PC-9 (cell line): ENCODE measurements around the gene UQCR10. TPM values are rescaled to one million over a fixed set of nuclear protein-coding genes. Genes with fewer than 3 reads are reported as not detected.

ENCODE experiments used
- BruUV-seq: library from RNA; stranded (reverse); fragments of 400-500 nt; replicated peaks from 2 replicates; lab custom pipeline; 2021; lab: Mats Ljungman, UMichigan
- CTCF ChIA-PET: fragments of 300-600 bp; sonication (Branson Sonifier 250); formaldehyde crosslinking; loops from one replicate; lab custom pipeline; 2022; ENCODE audit warnings: antibody characterized with exemption; lab: Charles Lee
- POLR2A ChIA-PET: fragments of 300-600 bp; sonication (Branson Sonifier 250); formaldehyde crosslinking; loops from one replicate; lab custom pipeline; 2022; ENCODE audit warnings: antibody characterized with exemption; ENCODE audit not compliant: unreplicated experiment; lab: Charles Lee
- DNase-seq, 2 experiments: peaks; one replicate each; pipeline versions ENCODE4 v3.0.0 to v3.0.0-alpha.2; 2015 to 2022; ENCODE audit warnings: mixed read lengths in 1 of 2
- H2AFZ ChIP-seq: fragments of 200-600 bp; sonication (generic); 2 replicates; pipeline ENCODE4 v1.8.1; 2017; ENCODE audit warnings: antibody characterized with exemption
- H3F3A ChIP-seq: fragments of 200-600 bp; sonication (generic); 2 replicates; pipeline ENCODE4 v1.8.1; 2017; ENCODE audit warnings: antibody characterized with exemption, mild to moderate bottlenecking, low read depth; ENCODE audit not compliant: insufficient read depth
- H3K27ac ChIP-seq: fragments of 200-600 bp; sonication (generic); 2 replicates; pipeline ENCODE4 v1.6.1; 2016; ENCODE audit warnings: mixed run types
- H3K27me3 ChIP-seq: fragments of 200-600 bp; sonication (generic); 2 replicates; pipeline ENCODE4 v1.6.1; 2016; ENCODE audit warnings: low read depth, mixed run types; ENCODE audit not compliant: insufficient read depth
- H3K36me3 ChIP-seq: fragments of 200-600 bp; sonication (generic); 2 replicates; pipeline ENCODE4 v1.6.1; 2016; ENCODE audit warnings: low read depth, mixed run types
- H3K4me1 ChIP-seq: fragments of 200-600 bp; sonication (generic); replicated peaks from 2 replicates; pipeline ENCODE4 v1.6.1; 2016; ENCODE audit warnings: mixed run types; ENCODE audit not compliant: insufficient read depth
- H3K4me2 ChIP-seq: fragments of 200-600 bp; sonication (generic); 2 replicates; pipeline ENCODE4 v1.6.1; 2017; ENCODE audit warnings: mixed run types
- H3K4me3 ChIP-seq: fragments of 200-600 bp; sonication (generic); 2 replicates; pipeline ENCODE4 v1.6.1; 2016; ENCODE audit warnings: mixed run types
- H3K79me2 ChIP-seq: fragments of 200-600 bp; sonication (generic); 2 replicates; pipeline ENCODE4 v1.6.1; 2017; ENCODE audit warnings: low read depth, mixed run types
- H3K9me2 ChIP-seq: fragments of 200-600 bp; sonication (generic); 2 replicates; pipeline ENCODE4 v1.8.1; 2017; ENCODE audit warnings: mild to moderate bottlenecking; ENCODE audit not compliant: insufficient read depth
- H3K9me3 ChIP-seq: fragments of 200-600 bp; sonication (generic); 2 replicates; pipeline ENCODE4 v1.8.1; 2016; ENCODE audit warnings: low read depth; ENCODE audit not compliant: insufficient read depth
- H4K20me1 ChIP-seq: fragments of 200-600 bp; sonication (generic); 2 replicates; pipeline ENCODE4 v1.8.1; 2017; ENCODE audit not compliant: insufficient read depth
- CTCF ChIP-seq: fragments of 200-600 bp; sonication (generic); conservative IDR thresholded peaks from 2 replicates; pipeline ENCODE4 v1.6.1; 2017; ENCODE audit warnings: mixed run types, antibody characterized with exemption, mild to moderate bottlenecking, moderate library complexity
- EZH2 ChIP-seq: fragments of 200-600 bp; sonication (generic); IDR thresholded peaks from 2 replicates; pipeline ENCODE4 v1.8.0; 2017; ENCODE audit warnings: antibody characterized with exemption, low read depth
- intact Hi-C: fragments of 100-400 bp; cut with micrococcal nuclease; formaldehyde crosslinking; loops from one replicate; pipeline ENCODE4 v1.10.0; 2022; ENCODE audit not compliant: unreplicated experiment
- total RNA-seq: library from RNA; stranded (reverse); gene quantifications from 2 replicates; pipeline ENCODE4 v1.2.3, GENCODE V29; 2021

Gene UQCR10
- total RNA-seq, 1 experiment from 2014 or later, result 103 TPM

GRCh38 chr22:29784451-29785361 lies 17.5 kb downstream of the UQCR10 start:
- H3K9me3 ChIP-seq, result no peaks in the 10 kb centered on the region
- ChIA-PET CTCF (no interaction called here), POLR2A (interaction anchor here (0.6 kb wide), 1 partner anchor 80 kb away, joined by 4 read pairs; no protein-coding TSS in a partner anchor)
- H3K27me3 ChIP-seq, result no peaks in the 10 kb centered on the region
- no peak overlapping the region for H2AFZ ChIP-seq
- TF ChIP-seq CTCF, result no peak
- TF ChIP-seq EZH2, result no peak
- no peaks in the 10 kb centered on the region for H3K79me2 ChIP-seq
- H3K36me3 ChIP-seq, result 0 out of 2 replicates have a peak, but pooled peaks cover 7% of the 10 kb centered on the region
- intact Hi-C loops, result loop anchor here (5.0 kb wide), 1 partner anchor 38 kb away; no protein-coding TSS in a partner anchor
- no TSS peak for BruUV-seq
- H3K4me3 ChIP-seq, result no peak overlapping the region
- H3F3A ChIP-seq, result peaks cover 42% of the 10 kb centered on the region
- H4K20me1 ChIP-seq, result no peaks in the 10 kb centered on the region
- no peak overlapping the region for H3K4me2 ChIP-seq
- no peak overlapping the region for H3K27ac ChIP-seq
- peaks cover 69% of the 10 kb centered on the region for H3K4me1 ChIP-seq
- H3K9me2 ChIP-seq, result no peaks in the 10 kb centered on the region
- no peak for DNase-seq

- Histone ChIP-seq H3K4me1 (peaks cover 57% of the 10 kb centered on the region), H3K4me2 (no peak overlapping the region), H3K27ac (0 out of 2 replicates have a peak overlapping the region, but pooled peaks have one; percentile 77), H3K27me3 (no peaks in the 10 kb centered on the region), H3K9me2 (no peaks in the 10 kb centered on the region), H3K36me3 (0 out of 2 replicates have a peak, but pooled peaks cover 14% of the 10 kb centered on the region), H2AFZ (no peak overlapping the region), H4K20me1 (no peaks in the 10 kb centered on the region), H3K79me2 (no peaks in the 10 kb centered on the region), H3K4me3 (no peak overlapping the region), H3F3A (peaks cover 41% of the 10 kb centered on the region), H3K9me3 (no peaks in the 10 kb centered on the region)
- intact Hi-C loops, result no loop called here
- no peak for DNase-seq
- BruUV-seq, result no TSS peak
- POLR2A ChIA-PET, result no interaction called here
- CTCF ChIA-PET, result no interaction called here
- TF ChIP-seq CTCF (no peak), EZH2 (no peak)
Observed at GRCh38 chr22:29786031-29786430, 18.9 kb downstream of the UQCR10 start.

- Histone ChIP-seq H3K4me3 (no peak overlapping the region), H3K27me3 (no peaks in the 10 kb centered on the region), H3K9me2 (no peaks in the 10 kb centered on the region), H3F3A (peaks cover 32% of the 10 kb centered on the region), H3K79me2 (no peaks in the 10 kb centered on the region), H3K4me2 (peak overlapping the region; percentile 58), H2AFZ (no peak overlapping the region), H3K4me1 (peaks cover 43% of the 10 kb centered on the region), H3K9me3 (no peaks in the 10 kb centered on the region), H4K20me1 (no peaks in the 10 kb centered on the region), H3K27ac (peak overlapping the region; percentile 77), H3K36me3 (peaks cover 21% of the 10 kb centered on the region; the same call in 1 of the 2 replicates)
- intact Hi-C loops, result no loop called here
- TF ChIP-seq CTCF (no peak), EZH2 (no peak)
- ChIA-PET POLR2A (no interaction called here), CTCF (no interaction called here)
- peak; percentile 55 to 96 for DNase-seq
- BruUV-seq, result no TSS peak
Observed at GRCh38 chr22:29787371-29787980, 20.3 kb downstream of the UQCR10 start.
